GM21526 (cell line): Measurements from ENCODE around the gene SLC25A13.

ENCODE experiments used
- ATAC-seq: cut with Tn5 transposase; IDR thresholded peaks from one replicate; pipeline ENCODE4 v1.9.1; 2021; ENCODE audit warnings: moderate library complexity; ENCODE audit not compliant: unreplicated experiment, low FRiP score

SLC25A13 gene

DNA sequence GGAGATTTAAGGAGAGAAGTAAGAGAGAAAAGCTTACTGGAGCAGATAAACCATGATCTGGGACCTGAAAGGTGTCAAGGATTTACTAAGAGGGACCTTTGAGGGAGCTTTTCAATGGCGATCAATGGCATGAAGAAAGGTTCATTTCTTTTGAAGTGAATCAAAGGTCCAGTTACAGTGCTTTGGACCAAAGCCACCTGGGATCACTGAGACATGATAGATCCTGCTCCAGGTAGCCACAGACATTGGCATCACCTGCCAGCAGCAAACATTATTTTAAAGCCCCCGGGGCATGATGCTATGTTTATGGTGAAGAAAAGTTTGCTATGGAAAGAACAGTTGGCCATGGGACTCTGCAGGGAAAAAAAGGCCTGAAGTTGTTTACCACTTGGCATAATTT, 109.4 kb downstream of the SLC25A13 start:
- no peak for ATAC-seq

DNA sequence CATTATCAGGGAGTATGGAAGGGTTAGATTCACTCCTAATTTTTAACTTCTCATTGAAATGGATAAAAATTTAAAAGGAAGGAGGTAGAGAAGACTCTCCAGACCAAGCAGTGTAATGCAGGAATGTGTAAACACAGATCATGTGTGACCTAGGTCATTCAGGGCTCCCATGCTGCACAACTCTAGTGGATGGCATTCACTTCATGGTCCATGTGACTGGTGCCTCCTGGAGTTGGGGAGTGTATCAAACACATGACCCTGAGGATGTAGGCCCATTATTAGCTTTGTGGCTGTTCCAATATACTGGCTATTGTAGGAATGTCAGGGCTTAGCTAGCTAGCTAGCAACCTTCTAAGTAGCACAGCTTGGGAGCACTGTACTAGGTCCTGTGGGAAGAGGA, 109.9 kb downstream of the SLC25A13 start:
- no peak for ATAC-seq

DNA sequence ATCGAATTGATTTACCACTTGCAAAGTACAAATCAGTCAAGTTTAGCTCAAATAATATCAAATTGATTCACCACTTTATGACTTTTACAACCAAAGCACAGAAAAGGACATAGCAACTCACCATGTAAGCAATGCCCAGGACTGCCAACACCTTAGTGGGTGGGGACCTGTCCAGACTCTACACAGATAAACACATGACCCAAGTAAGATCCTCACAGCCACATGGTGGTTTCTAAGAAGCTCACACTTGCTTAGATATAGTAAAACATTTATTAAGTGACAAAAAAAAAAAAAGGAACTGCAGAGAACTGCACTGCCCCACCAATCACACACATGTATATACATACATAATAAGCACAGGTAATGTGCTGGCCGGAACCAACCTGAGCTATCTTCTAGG, 116.2 kb downstream of the SLC25A13 start:
- no peak for ATAC-seq

DNA sequence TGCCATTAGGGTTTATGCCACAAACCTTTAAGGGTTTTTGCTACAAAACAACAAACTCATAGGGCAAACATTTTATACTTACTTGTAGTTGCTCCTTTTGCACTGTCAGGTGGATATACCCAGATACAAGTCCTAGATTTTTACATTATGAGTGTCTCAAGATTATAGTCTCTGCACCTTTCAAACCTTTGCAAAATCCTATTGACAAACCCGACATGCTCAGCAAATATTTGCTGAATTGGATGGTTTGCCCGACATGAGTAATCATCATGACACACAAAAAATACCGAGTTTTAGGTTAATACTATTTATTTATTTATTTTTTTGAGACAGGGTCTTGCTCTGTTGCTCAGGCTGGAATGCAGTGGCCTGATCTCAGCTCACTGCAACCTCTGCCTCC, 117.3 kb downstream of the SLC25A13 start:
- ATAC-seq: no peak

DNA sequence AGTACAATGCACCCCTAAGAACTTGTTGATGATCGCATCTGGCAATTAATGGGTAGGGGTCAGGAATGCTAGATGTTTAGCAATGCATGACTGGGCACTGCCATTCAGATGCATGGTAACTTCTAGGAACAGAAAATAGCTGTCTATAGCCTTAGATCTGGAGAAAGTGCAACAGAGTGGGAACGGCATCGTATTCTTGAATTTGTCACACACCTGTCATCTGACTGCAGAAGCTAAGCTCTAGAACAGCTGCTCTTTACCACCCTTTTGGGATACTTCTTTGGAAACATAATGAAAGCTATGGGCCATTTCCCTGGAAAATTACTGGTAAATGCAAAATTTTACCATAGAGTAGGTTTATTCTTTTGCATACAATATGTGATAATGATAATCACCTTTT, 118.1 kb downstream of the SLC25A13 start:
- ATAC-seq: no peak

DNA sequence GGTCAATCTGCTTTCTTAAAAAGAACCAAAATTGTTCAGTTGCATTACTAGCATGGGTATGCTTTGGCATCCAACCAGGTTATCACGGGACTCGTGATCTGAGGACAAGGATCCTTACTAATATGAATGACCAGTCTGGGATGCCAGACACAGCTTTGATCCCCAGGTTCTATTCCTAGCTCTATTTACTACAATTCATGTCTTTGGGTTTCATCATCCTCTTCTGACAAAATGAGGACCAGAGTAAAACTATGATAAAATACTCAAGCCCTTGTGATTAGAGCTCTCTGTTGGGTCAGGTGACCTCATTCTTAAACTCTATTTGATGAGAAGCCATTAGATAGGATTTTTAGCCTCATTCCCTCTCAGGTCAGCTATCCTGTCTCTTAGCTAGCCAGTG, 119.8 kb downstream of the SLC25A13 start:
- ATAC-seq: no peak

DNA sequence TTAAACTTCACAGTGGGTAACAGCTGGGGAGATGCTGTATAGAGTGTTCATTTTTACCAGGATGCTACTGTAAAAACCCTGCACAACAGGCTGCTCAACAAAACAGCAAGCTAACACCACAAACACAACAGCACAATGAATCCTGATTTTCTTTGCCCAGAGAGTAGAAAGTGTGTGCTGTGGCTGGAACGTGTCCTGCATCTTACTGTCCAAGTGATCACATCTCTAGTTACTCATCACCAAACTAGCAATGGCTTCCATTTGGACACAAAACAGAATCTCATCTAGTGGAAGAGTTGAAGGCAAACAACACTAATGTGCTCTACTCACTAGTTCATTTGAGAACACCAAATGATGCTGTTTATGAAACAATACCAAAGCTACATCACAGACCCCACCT, 121.2 kb downstream of the SLC25A13 start:
- no peak for ATAC-seq

DNA sequence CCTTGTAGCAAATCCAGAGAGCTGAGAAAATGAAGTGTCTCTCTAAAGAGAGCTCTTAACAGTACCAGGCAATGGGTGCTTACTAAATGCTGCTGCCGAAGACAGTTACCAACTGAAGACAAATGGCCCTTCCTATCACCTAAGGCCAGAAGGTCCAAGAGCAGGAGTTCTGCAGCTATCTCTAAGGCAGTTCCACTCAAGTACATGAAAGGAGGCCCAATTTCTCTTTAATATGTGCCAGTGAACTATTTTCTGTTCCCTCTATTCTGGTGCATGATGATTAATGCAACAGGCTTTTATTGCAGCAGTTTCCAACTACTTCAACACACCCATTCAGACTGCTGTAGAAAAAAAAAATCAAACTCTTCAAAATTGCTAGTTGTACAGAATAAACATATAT, 122.5 kb downstream of the SLC25A13 start:
- no peak for ATAC-seq

DNA sequence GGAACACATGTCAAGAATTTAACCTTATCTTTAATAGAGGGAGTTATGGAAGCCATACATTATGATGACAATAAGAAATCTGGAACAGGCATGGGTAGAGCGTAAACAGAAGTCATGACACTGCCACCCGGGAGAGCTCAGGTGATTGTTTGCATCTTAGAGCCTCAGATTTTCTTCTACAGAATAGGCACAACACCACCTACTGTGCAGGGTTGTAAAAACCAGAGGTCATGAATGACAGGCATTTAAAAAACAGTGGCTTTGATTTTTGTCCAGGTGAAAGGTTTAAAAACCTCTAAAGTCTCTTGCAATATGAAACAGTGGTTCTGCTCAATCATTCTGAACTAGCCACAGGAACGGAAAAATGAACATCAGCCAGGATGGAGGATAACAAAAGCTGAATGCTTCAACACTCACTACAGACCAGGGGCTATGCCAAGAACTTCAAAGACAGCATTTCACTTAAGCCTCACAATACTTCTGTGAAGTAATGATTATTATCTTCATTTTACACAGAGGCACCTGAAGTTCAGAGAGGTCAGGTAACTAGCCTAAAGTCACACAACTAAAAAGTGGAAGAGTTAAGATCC, 123.8 kb downstream of the SLC25A13 start:
- no peak for ATAC-seq

DNA sequence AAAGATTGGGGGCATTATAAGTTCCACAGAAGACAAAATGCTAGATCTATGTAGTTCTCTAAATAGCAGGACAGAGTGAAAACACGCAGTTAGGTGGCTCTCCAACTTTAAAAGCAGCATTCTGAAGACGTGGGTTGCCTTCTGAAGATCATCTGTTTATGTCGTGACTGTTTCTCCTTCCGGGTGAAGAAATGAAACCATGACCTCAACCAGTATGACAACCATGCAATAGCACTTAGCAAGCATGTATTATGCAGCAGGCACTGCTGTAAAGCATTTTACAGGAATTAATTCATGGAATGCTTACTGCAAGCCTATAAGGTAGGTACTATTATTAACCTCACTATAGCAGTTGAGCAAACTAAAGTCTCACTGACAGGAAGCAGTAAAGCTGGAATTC, 125.2 kb downstream of the SLC25A13 start:
- ATAC-seq: no peak

DNA sequence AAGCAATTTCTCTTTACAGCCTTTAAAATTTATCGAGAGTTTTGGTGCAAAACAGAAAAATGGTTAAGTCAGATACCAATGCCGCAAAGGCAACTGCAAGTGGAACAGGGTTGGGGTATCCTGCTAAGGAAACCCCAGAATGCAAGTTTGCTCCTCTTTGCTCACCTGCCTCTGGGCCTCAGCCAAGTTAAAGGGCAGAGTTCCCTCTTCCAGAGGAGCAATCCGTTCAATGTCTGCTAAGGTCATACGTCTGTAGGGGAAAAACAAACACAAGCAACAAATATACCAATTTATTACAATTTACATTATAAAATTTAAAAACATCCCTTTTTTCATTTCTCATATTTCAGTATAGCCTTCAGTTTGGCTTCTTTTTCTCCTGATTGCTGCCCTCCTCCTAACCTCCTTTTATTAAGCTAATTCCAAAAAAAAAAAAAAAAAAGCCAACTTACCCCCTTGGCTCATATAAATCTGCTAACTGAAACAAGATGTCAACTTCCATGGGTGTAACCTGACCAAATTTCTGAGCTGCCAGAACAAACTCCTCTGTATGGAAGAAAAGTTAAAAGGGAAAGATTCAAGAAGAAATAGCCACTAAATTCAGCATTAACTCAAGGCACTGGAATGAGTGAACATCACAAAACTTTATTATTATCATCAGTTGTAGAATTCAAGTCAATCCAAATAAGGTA, 132.6 kb downstream of the SLC25A13 start:
- no peak for ATAC-seq

DNA sequence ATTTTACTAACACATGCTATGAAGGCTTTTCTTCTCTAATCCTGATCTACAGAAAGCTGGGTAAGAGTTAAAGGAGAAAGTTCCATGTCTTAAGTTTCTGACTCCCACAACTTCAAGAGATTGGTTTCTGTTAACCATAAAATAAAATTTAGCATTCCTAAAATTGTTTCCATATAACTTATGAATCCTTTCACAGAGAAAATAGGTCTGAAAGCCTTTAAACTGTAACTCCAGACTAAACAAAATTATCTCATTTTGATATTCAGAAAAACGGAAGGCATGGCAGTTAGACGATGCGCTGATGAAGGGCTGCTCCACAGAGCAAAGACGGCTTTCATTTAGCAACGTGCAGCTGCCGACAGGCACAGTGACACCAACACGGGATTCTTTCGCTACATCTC, 133.3 kb downstream of the SLC25A13 start:
- no peak for ATAC-seq

DNA sequence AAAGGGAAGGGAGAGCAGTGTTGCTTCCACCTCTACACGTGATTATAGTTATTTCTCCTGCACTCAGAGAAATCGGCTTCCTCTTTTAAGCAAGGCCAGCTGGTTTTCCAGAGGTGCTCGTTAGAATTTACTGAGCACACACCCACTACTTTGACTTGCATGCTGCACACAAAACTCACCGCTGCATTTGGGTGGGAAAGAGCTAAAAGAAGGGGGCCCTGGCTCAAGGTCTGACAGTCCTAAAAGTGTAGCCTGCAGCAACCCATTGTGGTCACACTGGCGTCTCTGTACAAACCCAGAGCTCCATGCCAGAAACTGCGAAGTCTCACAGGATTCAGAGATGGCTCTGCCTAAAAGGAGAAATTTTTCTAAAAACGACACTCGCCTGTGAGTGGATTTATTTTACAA, 133.7 kb downstream of the SLC25A13 start:
- ATAC-seq: no peak

DNA sequence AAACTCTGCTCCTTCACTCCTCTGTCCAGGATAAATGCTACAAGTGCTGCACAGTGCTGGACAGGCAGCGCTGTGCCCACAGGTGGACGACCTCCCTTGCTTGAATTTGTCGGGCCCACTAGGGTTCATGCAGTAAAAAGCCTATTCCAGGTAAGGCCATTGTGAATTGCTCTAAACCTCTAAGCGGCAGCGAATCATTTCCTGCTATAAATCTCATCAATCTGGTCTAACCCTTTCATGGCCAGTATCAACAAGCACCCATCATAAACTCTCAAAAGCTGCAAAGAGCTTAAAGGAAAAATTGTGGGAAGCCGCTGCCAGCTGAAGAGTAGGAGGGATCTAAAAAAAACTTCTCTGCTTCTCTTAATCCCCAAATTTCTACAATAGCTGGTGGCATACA, 134.2 kb downstream of the SLC25A13 start:
- no peak for ATAC-seq

DNA sequence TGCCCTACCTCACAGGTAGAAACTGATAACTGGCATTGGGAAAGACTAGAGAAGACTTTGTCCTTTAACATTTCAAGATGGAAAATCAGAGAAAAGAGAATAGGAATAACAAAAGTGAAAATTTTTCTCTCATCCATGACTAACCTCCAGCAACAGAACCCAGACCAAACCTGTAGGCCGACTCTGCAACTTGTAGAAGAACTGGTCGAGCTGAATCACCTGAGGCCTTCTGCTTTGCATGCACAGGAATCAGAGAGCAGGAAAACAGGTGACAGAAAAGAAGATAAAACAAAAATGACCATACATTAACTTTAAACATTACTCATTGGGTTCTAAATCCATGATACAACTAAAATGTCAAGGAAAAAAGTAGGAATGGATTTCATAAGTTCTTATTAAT, 137.1 kb downstream of the SLC25A13 start:
- ATAC-seq: no peak

DNA sequence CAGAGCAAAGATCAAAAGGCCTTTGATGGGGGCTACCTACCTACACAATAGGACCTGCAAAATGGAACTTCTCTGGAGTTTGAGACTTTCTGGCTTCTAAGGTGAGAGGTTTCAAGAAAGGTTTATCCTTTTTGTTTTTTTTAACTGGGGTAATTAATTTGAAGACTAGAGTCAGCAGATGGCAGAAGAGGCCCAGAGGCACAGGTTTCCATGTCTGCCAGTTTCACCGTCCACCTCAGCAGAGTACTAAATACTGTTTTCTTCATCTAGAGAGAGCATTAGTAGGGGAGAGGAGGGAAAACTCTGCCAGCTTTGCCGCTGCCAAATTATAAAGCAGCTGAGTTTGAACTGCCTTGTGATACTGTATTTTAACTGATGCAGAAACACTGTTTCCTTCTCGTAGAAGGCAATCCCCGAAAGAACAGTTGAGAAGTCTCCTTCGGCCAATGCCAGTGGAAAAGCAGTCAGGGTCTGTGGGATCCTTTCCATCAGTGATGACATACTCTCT, 138.7 kb downstream of the SLC25A13 start:
- no peak for ATAC-seq

DNA sequence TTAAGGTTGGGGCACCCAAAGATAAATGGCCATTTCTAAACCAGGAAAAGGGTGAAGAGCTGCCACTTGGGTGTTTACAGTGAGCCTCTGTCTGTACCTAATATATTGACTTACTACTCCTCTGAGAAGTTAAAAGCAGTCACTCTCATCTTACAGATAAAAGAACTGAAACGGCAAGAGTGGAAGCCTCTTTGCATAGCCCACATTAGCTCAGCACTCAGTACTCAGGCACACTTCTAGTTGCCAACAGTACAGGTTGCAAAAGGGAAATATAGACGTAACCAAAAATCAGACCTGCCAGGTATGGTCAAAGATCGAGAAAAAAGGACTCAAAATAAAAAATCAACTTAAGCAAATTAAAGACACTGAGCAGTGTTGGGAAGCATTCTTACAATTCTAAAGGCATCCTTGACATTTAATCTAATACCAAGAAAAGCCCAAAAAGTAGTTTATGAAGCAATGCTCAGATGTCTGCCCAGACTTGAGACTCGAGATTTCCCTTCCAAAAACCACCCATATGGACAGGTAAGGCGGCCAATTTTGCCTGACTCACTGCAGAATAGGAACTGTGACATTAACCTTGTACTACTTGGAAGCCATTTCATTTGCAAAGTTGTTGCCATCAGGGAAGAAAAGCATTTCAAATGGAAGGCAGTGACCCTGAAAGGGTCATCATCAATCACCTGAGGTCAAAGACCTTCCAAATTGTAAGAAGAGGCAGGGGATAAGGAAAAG, 139.3 kb downstream of the SLC25A13 start:
- ATAC-seq: peak; percentile 92

DNA sequence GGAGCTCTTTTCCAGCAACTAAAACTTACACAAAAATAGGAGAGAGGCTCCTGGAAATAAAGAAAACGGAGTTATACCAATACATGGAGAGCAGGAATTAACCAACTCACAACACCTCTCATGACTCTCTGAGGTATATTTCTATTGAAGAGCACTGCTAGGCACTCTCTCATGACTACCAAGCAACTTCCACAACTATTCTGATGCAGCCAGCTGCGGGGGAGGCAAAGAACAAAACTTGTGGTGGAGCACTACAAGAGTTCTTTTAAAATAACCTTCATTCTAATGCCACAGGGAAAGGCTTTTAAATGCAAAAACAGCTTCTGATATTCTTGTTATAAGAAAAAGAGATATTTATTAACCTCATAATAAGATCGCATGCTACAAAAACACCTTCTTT, 140.7 kb downstream of the SLC25A13 start:
- ATAC-seq: no peak

DNA sequence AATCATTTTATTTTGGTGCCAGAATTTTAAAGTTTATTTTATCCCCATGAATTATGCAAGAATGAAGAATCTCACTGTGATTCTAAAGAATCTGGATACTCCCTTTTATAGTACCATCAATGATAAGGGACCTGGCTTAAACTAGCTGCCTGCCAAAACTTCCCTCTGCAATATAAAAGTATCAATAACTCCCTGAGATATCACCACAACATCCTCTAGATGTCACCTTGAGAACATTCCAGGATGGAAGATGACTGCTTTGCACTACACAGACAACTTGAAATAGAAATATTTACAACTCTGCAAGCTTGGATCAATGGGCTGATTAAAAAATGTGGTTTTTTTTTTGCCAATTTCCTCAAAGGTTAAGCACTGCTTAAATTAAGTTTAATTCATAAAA, 142.1 kb downstream of the SLC25A13 start:
- ATAC-seq: no peak

DNA sequence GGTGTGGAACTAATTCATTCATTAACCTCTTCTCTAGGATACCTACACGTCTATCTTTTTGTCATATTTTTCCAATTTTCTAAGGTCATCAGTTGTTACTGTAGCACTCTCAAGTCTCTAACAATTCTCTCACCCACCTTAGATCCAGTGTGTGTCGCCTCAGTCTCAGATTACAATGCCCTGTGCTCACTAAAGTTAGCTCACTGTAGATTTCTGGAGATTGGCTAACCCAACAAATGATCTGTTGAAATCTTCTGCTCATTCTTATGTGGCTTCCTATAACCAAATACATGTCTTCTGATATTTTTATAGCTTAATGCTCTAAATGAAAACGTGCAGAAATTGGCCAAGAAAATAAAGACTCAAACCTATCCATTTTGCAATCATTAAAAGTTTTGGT, 142.6 kb downstream of the SLC25A13 start:
- ATAC-seq: no peak

DNA sequence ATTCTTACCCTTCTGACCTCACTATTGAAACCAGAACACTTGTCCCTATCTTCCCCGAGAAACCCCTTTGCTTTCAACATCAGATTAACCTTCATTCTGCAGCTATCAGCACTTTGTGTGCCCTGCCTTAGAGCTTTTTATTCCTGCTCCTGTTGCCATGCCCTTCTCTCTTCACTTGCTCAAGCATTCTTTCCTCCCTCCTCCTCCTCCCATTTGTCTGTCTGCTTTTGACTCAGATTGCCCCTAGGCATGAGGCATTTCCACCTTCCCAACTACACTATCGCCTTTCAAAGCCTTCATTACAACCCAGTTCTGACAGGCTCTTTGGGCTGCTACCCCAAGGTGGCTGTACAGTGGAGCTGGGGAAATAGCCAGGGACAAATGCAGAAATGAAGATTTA, 143.3 kb downstream of the SLC25A13 start:
- ATAC-seq: no peak

DNA sequence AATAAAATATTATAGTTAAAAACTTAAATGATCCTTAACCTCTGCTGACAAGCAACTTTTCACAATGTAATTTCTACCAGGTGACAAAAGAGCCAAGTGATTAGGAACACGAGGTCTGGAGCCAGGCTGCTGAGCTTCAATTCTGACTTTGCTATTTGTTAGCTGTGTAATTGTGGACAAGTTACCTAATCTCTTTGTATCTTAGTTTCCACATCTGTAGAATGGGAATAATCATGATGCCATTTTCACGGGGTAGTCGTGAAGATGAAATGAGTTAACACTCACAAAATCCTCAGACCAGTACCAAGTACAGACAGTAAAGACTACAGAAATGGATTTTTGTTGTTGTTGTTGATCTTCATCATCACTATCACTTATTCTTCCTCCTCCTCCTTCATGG, 144.5 kb downstream of the SLC25A13 start:
- no peak for ATAC-seq
